Endothelial cell of umbilical vein (primary cell): Measurements from ENCODE around the gene STK32A. TPM values are rescaled to one million over a fixed set of nuclear protein-coding genes. Genes with fewer than 3 reads are reported as not detected.

Source experiments
- BruUV-seq: library from RNA; stranded (reverse); fragments of 400-500 nt; replicated peaks from 2 replicates; lab custom pipeline; 2021; lab: Mats Ljungman, UMichigan
- CTCF ChIA-PET: fragments of 300-600, 350-600 bp; sonication (Branson Sonifier 250); formaldehyde crosslinking; loops from one replicate; lab custom pipeline; 2021; ENCODE audit warnings: antibody characterized with exemption, inconsistent platforms; lab: Charles Lee
- POLR2A ChIA-PET: fragments of 300-600, 350-600 bp; sonication (Branson Sonifier 250); formaldehyde crosslinking; loops from one replicate; lab custom pipeline; 2021; ENCODE audit warnings: antibody characterized with exemption, inconsistent platforms; lab: Charles Lee
- DNase-seq: peaks from one replicate; pipeline ENCODE4 v3.0.0-alpha.2; 2011; ENCODE audit warnings: low read depth, low spot score
- FAIRE-seq: peaks from 2 replicates; lab custom pipeline; 2011; peaks lifted over from hg19 to GRCh38; lab: Jason Lieb, UNC
- H2AFZ ChIP-seq: 2 replicates; pipeline ENCODE4 v1.6.0; 2012; ENCODE audit warnings: low read depth, low read length, control low read depth, inconsistent platforms
- H3K27ac ChIP-seq: 2 replicates; pipeline ENCODE4 v1.5.1; 2011; ENCODE audit warnings: low read depth, mild to moderate bottlenecking, control low read depth, low read length, moderate library complexity; ENCODE audit not compliant: insufficient read depth
- H3K27me3 ChIP-seq, 2 experiments: 2 replicates each; pipeline versions ENCODE4 v1.6.0 to v1.6.1; 2011; ENCODE audit warnings: low read length in 2 of 2, mixed read lengths in 1 of 2; ENCODE audit not compliant: control insufficient read depth in 2 of 2, insufficient read depth in 2 of 2
- H3K36me3 ChIP-seq, 2 experiments: 2 replicates in 1 of 2; 3 replicates in 1 of 2; pipeline ENCODE4 v1.5.1; 2011; ENCODE audit warnings: low read length in 2 of 2, mild to moderate bottlenecking in 1 of 2, moderate library complexity in 1 of 2; ENCODE audit not compliant: control insufficient read depth in 2 of 2, insufficient read depth in 2 of 2; ENCODE audit errors: extremely low read depth in 1 of 2
- H3K4me1 ChIP-seq: 3 replicates; pipeline ENCODE4 v1.5.1; 2011; ENCODE audit warnings: mild to moderate bottlenecking, low read length; ENCODE audit not compliant: control insufficient read depth, insufficient read depth; ENCODE audit errors: extremely low read depth
- H3K4me2 ChIP-seq: 2 replicates; pipeline ENCODE4 v1.6.1; 2011; ENCODE audit warnings: low read length, control low read depth, mixed read lengths; ENCODE audit not compliant: insufficient read depth
- H3K4me3 ChIP-seq, 3 experiments: fragments of 200-600 bp in 1 of 3; sonication (generic), shearing (Covaris generic) in 1 of 3; replicated peaks in 1 of 3; 2 replicates each; pipeline ENCODE4 v1.5.1; 2011 to 2016; ENCODE audit warnings: control low read depth in 3 of 3, low read length in 3 of 3, mild to moderate bottlenecking in 2 of 3, inconsistent platforms in 1 of 3, low read depth in 1 of 3, moderate library complexity in 1 of 3; ENCODE audit not compliant: insufficient read depth in 1 of 3
- H3K79me2 ChIP-seq: 2 replicates; pipeline ENCODE4 v1.6.0; 2012; ENCODE audit warnings: low read length, inconsistent platforms; ENCODE audit not compliant: control insufficient read depth, insufficient read depth
- H3K9ac ChIP-seq: replicated peaks from 2 replicates; pipeline ENCODE3; 2011; ENCODE audit warnings: low read length, control low read depth; ENCODE audit not compliant: insufficient read depth; ENCODE audit errors: extremely low read depth
- H3K9me1 ChIP-seq: replicated peaks from 3 replicates; pipeline ENCODE4 v1.6.0; 2011; ENCODE audit warnings: mild to moderate bottlenecking, low read length; ENCODE audit not compliant: control insufficient read depth, insufficient read depth; ENCODE audit errors: extremely low read depth
- H3K9me3 ChIP-seq: replicated peaks from 2 replicates; pipeline ENCODE4 v1.5.1; 2012; ENCODE audit warnings: low read length, inconsistent platforms; ENCODE audit not compliant: control insufficient read depth, insufficient read depth
- H4K20me1 ChIP-seq: replicated peaks from 2 replicates; pipeline ENCODE3; 2011; ENCODE audit warnings: mild to moderate bottlenecking, low read length; ENCODE audit not compliant: control insufficient read depth, insufficient read depth; ENCODE audit errors: extremely low read depth
- EZH2 ChIP-seq: IDR thresholded peaks from 2 replicates; pipeline ENCODE4 v1.6.1; 2012; ENCODE audit warnings: borderline replicate concordance, low read depth, mild to moderate bottlenecking, moderate library complexity, low read length, inconsistent platforms; ENCODE audit not compliant: severe bottlenecking
- FOS ChIP-seq: IDR thresholded peaks from 2 replicates; pipeline ENCODE4 v1.6.1; 2011; ENCODE audit warnings: mild to moderate bottlenecking, low read length, moderate library complexity, borderline replicate concordance; ENCODE audit not compliant: insufficient read depth
- GATA2 ChIP-seq: IDR thresholded peaks from 2 replicates; pipeline ENCODE4 v1.7.0; 2011; ENCODE audit warnings: low read depth, mild to moderate bottlenecking, moderate library complexity, mixed read lengths, low read length; ENCODE audit not compliant: insufficient read length, insufficient read depth
- JUN ChIP-seq: IDR thresholded peaks from 2 replicates; pipeline ENCODE4 v1.6.1; 2011; ENCODE audit warnings: borderline replicate concordance, low read depth; ENCODE audit not compliant: insufficient read length, insufficient read depth
- MYC ChIP-seq: IDR thresholded peaks from one replicate; pipeline ENCODE4 v1.6.1; 2011; ENCODE audit warnings: mild to moderate bottlenecking, low read depth, low read length
- POLR2A ChIP-seq: IDR thresholded peaks from 2 replicates; pipeline ENCODE4 v1.6.1; 2012; ENCODE audit warnings: low read depth, mild to moderate bottlenecking, control low read depth, low read length
- POLR2AphosphoS5 ChIP-seq: IDR thresholded peaks from 2 replicates; pipeline ENCODE4 v1.6.1; 2012; ENCODE audit warnings: low read depth, mild to moderate bottlenecking, control low read depth, low read length, moderate library complexity; ENCODE audit not compliant: insufficient read depth
- dilution Hi-C: fragments of 300-500 bp; cut with MboI; formaldehyde crosslinking; loops from one replicate; pipeline ENCODE4 v1.15.0; 2019; ENCODE audit warnings: low sequenced_read_pairs; ENCODE audit not compliant: extremely low pct_ligation_motif_present
- intact Hi-C: fragments of 100-400 bp; cut with micrococcal nuclease; formaldehyde crosslinking; loops from one replicate; pipeline ENCODE4 v1.10.0; 2022
- polyA plus RNA-seq, 4 experiments: library from polyadenylated mRNA; depleted of rRNA in 3 of 4; stranded (reverse) in 3 of 4; unstranded in 1 of 4; fragments of >200 nt; gene quantifications; 2 replicates each; pipeline versions ENCODE4 v1.2.1 to v1.2.3, GENCODE V29; 2011 to 2012; ENCODE audit warnings: missing spikeins in 1 of 4
- total RNA-seq: library from RNA; stranded (reverse); gene quantifications from 2 replicates; pipeline ENCODE4 v1.2.3, GENCODE V29; 2021
- TF ChIP-seq, protein P1 (sequence below), 2 donors: IDR thresholded peaks; 1 replicate in 1 of 2; 2 replicates in 1 of 2; pipeline ENCODE4 v1.5.1; 2011; ENCODE audit warnings: low read length in 2 of 2, mild to moderate bottlenecking in 2 of 2, moderate library complexity in 2 of 2, control low read depth in 1 of 2, inconsistent platforms in 1 of 2, low read depth in 1 of 2; ENCODE audit not compliant: insufficient read depth in 1 of 2; ENCODE audit errors: extremely low read depth in 1 of 2
- TF ChIP-seq, protein P2 (sequence below): IDR thresholded peaks from 2 replicates; pipeline ENCODE4 v1.6.1; 2011; ENCODE audit not compliant: insufficient read depth, insufficient read length

STK32A gene
- total and polyA plus RNA-seq, 2 donors (not counting 3 experiments of a cell fraction or from before 2014, with no cell fraction given) = not detected

DNA sequence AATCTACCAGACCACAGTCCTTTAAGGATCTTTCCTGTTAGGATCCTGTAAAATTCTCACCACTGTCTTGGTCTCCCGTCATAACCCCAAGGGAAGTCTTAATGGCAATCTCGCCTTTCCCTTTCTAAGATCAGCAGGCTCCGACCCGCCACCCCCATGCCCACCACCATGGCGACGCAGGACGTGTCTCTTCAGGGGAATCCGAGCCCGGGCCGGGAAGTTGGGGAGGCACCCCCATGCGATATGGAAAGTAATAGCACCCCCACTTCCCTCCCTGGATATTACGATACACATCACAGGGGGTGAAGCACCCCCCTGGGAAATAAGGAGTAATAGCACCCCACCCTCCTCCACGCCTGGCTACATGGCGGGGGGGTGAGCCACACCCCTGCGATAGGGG lies 8.3 kb upstream of the STK32A start:
- Histone ChIP-seq H3K27me3 (peaks cover 4% of the 10 kb centered on the region in 2 experiments), H3K36me3 (no peaks in the 10 kb centered on the region), H3K27ac (no peak overlapping the region), H3K4me3 (no peak overlapping the region), H3K4me2 (no peak overlapping the region), H3K9ac (no peak overlapping the region), H3K79me2 (no peaks in the 10 kb centered on the region), H3K4me1 (no peaks in the 10 kb centered on the region), H2AFZ (no peak overlapping the region), H3K9me3 (no peaks in the 10 kb centered on the region), H4K20me1 (no peaks in the 10 kb centered on the region), H3K9me1 (no peaks in the 10 kb centered on the region)
- FAIRE-seq (no peak), DNase-seq (no peak)
- dilution Hi-C loops (no loop called here), intact Hi-C loops (no loop called here)
- BruUV-seq = no TSS peak
- ChIA-PET POLR2A (no interaction called here), CTCF (interaction anchor here (1.2 to 6.1 kb wide), 3 partner anchors 142 to 352 kb away, joined by 9 to 234 read pairs (median 37); no protein-coding TSS in a partner anchor)
- no peak for TF ChIP-seq JUN
- TF ChIP-seq, protein P1, sequence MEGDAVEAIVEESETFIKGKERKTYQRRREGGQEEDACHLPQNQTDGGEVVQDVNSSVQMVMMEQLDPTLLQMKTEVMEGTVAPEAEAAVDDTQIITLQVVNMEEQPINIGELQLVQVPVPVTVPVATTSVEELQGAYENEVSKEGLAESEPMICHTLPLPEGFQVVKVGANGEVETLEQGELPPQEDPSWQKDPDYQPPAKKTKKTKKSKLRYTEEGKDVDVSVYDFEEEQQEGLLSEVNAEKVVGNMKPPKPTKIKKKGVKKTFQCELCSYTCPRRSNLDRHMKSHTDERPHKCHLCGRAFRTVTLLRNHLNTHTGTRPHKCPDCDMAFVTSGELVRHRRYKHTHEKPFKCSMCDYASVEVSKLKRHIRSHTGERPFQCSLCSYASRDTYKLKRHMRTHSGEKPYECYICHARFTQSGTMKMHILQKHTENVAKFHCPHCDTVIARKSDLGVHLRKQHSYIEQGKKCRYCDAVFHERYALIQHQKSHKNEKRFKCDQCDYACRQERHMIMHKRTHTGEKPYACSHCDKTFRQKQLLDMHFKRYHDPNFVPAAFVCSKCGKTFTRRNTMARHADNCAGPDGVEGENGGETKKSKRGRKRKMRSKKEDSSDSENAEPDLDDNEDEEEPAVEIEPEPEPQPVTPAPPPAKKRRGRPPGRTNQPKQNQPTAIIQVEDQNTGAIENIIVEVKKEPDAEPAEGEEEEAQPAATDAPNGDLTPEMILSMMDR (IDR thresholded peaks at IDR 0.05; ENCODE audit: extremely low read depth in 1 of 2, insufficient read depth in 1 of 2, low read depth in 1 of 2, low read length in 2 of 2) = no peak
- TF ChIP-seq GATA2 = no peak
- TF ChIP-seq FOS = no peak
- TF ChIP-seq EZH2 = no peak
- TF ChIP-seq POLR2AphosphoS5 = no peak
- no peak for TF ChIP-seq POLR2A
- no peak for TF ChIP-seq MYC
- TF ChIP-seq, protein P2, sequence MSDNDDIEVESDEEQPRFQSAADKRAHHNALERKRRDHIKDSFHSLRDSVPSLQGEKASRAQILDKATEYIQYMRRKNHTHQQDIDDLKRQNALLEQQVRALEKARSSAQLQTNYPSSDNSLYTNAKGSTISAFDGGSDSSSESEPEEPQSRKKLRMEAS = no peak
